Kidney epithelial cell (primary cell): Measurements from ENCODE around the gene FAM209B. TPM values are rescaled to one million over a fixed set of nuclear protein-coding genes. Genes with fewer than 3 reads are reported as not detected.

Experiments
- DNase-seq: peaks from one replicate; pipeline ENCODE4 v3.0.0-alpha.2; 2010; ENCODE audit warnings: low read depth
- H3K27me3 ChIP-seq: 2 replicates; pipeline ENCODE4 v1.6.0; 2011; ENCODE audit warnings: low read length; ENCODE audit not compliant: control insufficient read depth, insufficient read depth
- H3K36me3 ChIP-seq: 2 replicates; pipeline ENCODE4 v1.5.1; 2011; ENCODE audit warnings: low read length; ENCODE audit not compliant: control insufficient read depth, insufficient read depth
- H3K4me3 ChIP-seq: 2 replicates; pipeline ENCODE4 v1.5.1; 2011; ENCODE audit warnings: low read depth, mild to moderate bottlenecking, control low read depth, low read length
- CTCF ChIP-seq: IDR thresholded peaks from 2 replicates; pipeline ENCODE4 v1.5.1; 2011; ENCODE audit warnings: mild to moderate bottlenecking, moderate library complexity, low read length, control low read depth, inconsistent platforms; ENCODE audit not compliant: insufficient read depth, poor library complexity, severe bottlenecking
- total RNA-seq: library from RNA; depleted of rRNA; stranded (reverse); fragments of >200 nt; gene quantifications from 2 replicates; pipeline ENCODE4 v1.2.3, GENCODE V29; 2015

The FAM209B gene
- total RNA-seq, 1 donor from 2014 or later: not detected

DNA sequence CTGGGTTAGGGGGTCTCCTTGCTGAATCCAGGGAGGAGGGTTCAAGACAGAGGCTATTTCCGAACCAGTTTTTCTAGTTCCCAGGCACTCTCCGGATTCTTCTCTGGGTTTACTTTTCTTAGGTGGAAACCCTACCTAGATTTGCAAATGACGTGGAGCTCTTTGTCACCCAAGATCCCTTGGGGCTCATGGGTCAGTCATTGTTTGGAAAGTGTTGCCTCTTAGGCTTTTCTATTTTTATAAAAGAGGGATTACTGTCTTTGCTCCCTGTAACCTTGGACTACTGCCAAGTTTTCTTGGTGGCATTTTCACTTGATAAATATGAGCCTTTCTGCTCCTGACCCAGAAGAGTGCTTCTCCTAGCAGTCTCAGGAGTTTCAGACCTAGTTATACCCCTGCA is 33.6 kb downstream of the FAM209B start:
- H3K4me3 ChIP-seq: no peak overlapping the region
- no peak for DNase-seq
- no peaks in the 10 kb centered on the region for H3K36me3 ChIP-seq
- no peak for TF ChIP-seq CTCF
- H3K27me3 ChIP-seq: no peaks in the 10 kb centered on the region

GRCh38 chr20:56570832-56571231 is 37.8 kb downstream of the FAM209B start:
- no peak for DNase-seq
- TF ChIP-seq CTCF: no peak

GRCh38 chr20:56572172-56572571 is 39.1 kb downstream of the FAM209B start:
- H3K27me3 ChIP-seq: no peaks in the 10 kb centered on the region
- no peaks in the 10 kb centered on the region for H3K36me3 ChIP-seq
- no peak for TF ChIP-seq CTCF
- DNase-seq: no peak
- H3K4me3 ChIP-seq: no peak overlapping the region

More at GRCh38 chr20:56570832-56571231, 37.8 kb downstream of the FAM209B start:
- no peaks in the 10 kb centered on the region for H3K27me3 ChIP-seq
- no peaks in the 10 kb centered on the region for H3K36me3 ChIP-seq
- H3K4me3 ChIP-seq: no peak overlapping the region

DNA sequence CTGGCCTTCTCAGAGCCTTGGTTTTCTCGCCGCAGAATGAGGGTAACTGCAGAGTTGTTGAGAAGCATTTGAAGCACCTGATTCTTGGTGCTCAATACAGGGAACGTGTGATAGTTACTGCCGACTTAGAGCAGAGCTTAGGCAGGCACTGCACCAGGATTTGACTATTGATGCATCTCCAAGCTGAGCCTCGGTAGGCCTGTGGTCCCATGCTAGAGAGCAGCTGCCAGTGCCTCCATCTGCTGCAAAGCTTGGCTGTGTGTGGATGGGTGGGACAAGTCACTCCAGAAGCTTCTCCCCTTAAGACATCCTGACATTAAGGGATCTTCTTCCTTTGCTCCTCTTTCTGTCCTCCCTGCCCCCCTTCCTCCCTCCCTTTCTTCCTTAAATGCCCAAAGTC is 40.9 kb downstream of the FAM209B start:
- no peak for DNase-seq
- H3K36me3 ChIP-seq: no peaks in the 10 kb centered on the region
- no peaks in the 10 kb centered on the region for H3K27me3 ChIP-seq
- TF ChIP-seq CTCF: no peak
- no peak overlapping the region for H3K4me3 ChIP-seq

DNA sequence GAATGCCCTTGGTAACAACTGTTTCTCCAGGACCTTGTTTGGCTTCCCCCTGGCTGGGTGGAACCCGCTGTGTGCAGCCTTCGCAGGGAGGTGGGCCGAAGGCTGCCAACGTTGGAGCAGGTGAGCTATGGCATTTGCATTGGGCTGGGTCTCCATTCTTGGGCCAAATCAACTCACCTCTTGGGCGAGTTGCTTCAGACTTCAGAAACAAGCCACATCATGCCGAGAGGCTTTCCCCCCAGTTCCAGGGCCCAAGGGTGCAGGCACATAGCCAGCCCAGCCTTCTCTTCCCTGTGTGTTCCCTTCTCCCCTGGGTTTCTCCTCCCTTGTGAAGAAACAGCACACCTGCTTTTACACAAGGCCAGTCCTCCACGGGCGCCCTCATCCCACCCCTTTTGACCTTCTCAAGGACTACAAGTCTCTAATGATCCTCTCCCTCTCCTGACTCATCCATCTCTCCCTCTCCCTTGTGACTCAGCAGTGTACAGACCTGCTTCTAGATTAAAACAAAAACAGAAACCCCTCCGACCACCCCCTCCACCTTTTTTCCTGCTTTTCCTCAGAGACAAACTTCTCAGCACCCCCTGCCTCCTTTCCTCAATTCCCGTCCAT is 41.6 kb downstream of the FAM209B start:
- H3K27me3 ChIP-seq: no peaks in the 10 kb centered on the region
- DNase-seq: no peak
- no peak for TF ChIP-seq CTCF
- no peak overlapping the region for H3K4me3 ChIP-seq
- H3K36me3 ChIP-seq: no peaks in the 10 kb centered on the region

DNA sequence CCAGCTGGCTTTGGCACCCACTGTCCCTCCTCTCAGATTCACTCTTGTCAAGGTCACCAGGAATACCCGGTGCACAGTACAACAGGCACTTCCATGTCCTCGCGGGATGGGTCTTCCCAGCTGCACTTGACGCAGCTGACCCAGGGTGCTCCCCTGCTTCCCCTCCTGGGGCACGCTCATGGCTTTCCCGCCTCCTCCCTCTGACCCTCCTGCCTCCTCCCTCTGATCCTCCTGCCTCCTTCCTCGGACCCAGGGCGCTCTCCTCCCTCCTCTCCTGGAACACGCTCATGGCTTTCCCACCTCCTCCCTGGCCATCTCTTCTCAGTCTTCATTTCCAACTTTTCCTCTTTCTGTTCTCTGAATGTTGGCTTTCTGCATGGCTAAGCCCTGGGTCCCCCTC is 42.1 kb downstream of the FAM209B start:
- Histone ChIP-seq H3K36me3 (no peaks in the 10 kb centered on the region), H3K4me3 (no peak overlapping the region), H3K27me3 (no peaks in the 10 kb centered on the region)
- no peak for DNase-seq
- no peak for TF ChIP-seq CTCF
